ENCODE data around the gene UBE2D3.

- TF ChIP-seq POLR2A (IDR thresholded peaks at IDR 0.05) (no peak), CTCF (IDR thresholded peaks at IDR 0.05) (no peak)
Measured at GRCh38 chr4:102807345-102807744, 20.0 kb downstream of the UBE2D3 start.

All from breast epithelium (tissue), 3 donors.